Measurements from ENCODE around the gene VMAC.

The VMAC gene

DNA sequence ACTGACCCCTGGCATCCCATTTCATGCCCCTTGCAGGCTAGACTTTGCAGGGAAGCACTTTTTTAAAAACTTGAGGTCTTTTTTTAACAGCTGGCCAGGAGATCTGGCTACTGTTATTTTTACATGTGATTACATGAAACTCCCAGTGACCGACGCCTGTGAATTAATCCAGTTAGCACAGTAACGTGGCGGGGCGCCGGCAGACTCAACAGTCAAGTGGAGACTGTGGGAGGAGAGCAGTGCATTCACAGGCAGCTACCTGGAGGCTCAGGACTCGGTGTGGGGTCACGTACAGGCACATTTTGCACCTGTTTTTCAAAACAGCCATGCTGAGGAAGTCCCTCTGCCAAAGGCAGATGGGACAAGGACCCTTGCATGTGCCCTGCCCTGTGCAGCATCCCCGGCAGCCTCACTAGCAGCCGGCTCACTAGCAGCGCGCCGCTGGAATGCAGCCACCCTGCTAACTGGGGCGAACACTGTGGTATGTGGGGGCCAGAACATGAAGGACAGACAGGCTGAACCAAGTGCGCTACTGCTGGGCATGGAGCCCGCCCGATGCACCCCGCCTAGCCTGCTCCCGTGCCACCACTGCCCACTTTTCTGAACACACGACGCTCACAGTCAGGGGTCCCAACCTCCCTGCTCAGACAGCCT, 28.1 kb downstream of the VMAC start:
- no peak for DNase-seq

- DNase-seq = no peak
Observed at GRCh38 chr19:5933391-5934068, 28.9 kb downstream of the VMAC start.

DNA sequence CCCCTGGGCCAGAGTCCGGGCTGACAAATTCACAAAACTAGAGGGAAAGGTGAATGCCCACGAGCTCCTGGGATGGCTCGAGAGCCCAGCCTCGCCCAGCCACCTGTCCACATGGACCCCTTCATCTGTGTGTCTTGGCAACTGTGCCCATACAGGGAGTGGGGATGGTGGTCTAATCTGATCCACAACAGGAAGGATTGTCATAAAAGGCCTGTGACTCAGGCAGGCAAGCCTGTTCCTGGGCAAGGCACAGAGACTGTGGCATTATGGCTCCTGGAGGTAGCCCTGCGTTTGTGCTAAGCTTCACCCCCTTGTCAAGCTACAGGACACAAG, 29.4 kb downstream of the VMAC start:
- no peak for DNase-seq

GRCh38 chr19:5934774-5935472, 30.3 kb downstream of the VMAC start:
- DNase-seq = no peak

DNA sequence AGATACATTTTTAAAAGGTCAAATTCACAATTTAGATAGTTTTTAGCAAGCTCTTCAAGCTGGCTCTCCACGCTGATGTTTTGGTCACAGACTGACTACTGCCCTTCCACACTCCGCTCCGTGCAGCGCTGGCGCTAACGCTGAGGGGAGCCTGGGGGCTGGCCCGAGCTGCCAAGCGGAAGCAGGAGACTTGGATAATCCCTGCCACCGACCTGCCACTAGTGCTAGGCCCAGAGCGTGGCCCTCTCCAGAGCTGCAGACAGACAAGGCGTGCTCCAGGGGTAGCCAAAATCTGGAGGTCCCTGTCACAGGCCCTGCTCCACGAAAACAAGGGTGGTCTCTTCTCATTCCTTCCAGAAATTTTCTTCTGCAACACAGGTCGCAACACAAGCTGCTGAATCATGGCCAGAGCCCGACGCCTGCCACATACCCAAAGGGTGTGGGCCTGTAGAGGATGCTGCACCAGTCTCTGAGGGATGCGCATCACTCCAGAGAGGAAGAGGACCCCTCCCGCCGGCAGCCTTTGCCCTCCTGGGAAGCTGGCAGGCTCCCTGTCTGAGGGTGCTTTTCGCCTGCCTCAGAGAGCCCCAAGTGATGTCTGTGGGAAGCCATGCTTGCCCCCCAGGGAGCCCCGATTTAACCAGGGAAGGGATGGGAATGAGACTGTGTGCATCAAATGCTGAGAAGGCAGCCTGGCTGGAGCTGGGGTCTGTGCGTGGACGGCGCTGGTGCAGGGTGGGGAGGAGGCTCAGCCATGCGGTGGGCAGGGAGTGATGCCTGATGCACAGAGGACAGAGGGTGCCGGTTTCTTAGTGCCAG, 31.0 kb downstream of the VMAC start:
- no peak for DNase-seq

- DNase-seq = no peak
Observed at GRCh38 chr19:5936292-5936592, 31.6 kb downstream of the VMAC start.

- DNase-seq = no peak
Observed at GRCh38 chr19:5937550-5937949, 32.9 kb downstream of the VMAC start.

DNA sequence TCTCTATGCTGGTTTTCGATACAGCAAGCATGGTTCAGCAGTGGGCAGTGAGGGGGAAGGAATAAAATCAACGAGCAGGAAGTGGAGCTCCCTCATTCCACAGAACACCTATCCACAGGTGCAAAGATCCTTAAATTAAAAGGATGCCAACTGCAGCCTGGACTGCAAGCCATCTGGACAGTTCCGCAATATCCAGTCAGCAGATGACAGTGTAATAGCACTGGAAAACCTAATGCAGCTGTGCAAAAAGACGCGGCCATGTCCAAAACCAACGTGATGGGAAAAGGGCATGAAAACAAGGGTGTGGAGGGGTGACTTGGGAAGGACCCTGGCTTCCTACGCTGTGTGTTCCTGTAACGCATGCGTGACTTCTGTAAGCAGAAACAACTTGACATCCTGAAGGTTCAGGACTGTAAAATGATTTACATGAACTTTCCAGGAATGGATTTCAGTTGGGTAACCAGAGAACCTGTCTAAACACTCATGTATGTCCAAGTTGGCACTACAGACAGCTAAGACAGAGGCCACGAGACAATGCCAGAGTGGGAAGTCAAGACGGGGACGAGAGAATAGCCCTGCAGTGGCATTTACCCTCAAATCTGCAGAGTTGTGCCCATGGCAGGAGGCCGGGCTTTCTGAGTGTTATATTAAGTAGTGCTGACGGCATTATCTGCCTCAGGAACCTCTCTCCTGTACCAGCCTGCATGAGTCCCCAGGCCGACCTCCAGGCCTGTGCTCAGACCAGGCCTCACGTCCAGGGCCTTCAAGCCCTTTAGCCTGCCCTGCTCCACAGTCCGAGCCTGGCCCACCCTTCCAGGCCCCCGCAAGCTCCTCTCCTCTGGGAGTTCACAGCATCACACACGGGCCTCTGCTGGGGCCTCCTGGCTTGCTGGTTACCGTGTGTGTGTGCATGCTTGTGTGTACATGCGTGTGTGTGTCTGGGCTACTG, 35.9 kb downstream of the VMAC start:
- no peak for DNase-seq

DNA sequence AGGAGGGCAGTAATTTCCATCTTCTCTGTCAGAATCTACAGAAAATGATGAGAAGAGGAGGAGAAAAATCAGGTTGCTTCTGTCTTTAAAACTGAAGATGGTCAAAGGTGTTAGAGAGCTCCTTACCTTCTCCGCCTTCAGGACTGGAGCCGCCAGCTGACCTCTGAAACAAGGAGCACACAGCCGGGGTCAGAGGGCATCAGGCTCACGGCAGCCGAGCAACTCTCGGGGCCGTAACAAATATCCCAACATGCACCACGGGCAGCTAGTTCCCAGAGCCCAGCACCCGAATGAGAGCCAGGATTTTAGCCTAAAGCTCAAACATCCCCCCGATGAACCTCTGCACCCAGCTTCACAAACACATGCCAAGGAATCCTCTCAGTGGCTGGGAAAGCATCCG, 37.0 kb downstream of the VMAC start:
- DNase-seq = no peak

DNA sequence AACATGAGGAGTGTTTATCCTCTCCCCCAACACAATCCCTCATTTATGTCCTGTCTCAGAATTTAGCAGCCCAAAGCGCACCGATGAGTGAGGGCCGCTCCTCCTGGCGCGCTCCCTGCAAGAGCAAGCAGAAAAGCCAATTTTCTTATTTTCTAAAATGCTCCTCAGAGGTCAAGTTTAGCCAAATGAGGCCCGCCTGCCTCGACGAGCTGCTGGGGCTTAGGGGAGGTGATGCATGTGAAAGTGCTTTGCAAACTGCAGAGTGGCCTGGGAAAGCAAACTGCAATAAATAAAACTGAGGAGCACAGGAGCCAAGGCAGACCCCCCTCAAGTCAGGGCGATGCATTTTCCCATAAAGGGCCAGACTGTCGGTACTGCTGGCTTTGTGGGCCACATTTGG, 38.4 kb downstream of the VMAC start:
- no peak for DNase-seq

- DNase-seq = no peak
Observed at GRCh38 chr19:5943623-5944022, 39.0 kb downstream of the VMAC start.

DNA sequence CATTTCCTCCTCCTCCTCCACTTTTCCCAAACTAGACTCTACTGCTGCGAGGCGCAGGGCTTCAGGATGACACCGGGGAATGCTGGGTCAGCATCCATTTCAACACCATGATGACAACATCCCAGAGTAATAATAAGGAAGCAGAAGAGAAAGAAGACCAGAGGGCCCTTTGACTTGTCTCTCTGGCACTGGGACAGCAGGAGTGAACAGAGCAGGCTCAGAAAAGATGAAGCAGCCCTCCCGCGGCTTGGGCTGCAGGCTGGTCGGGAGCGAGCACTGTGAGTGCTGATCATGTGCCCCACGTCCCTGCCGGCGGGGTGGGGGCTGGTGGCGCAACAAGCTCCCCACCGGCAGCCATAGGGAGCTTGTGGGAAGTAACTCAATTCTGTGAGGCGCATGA, 42.8 kb downstream of the VMAC start:
- DNase-seq = peak in 1 of 2 donors; percentile 50

DNA sequence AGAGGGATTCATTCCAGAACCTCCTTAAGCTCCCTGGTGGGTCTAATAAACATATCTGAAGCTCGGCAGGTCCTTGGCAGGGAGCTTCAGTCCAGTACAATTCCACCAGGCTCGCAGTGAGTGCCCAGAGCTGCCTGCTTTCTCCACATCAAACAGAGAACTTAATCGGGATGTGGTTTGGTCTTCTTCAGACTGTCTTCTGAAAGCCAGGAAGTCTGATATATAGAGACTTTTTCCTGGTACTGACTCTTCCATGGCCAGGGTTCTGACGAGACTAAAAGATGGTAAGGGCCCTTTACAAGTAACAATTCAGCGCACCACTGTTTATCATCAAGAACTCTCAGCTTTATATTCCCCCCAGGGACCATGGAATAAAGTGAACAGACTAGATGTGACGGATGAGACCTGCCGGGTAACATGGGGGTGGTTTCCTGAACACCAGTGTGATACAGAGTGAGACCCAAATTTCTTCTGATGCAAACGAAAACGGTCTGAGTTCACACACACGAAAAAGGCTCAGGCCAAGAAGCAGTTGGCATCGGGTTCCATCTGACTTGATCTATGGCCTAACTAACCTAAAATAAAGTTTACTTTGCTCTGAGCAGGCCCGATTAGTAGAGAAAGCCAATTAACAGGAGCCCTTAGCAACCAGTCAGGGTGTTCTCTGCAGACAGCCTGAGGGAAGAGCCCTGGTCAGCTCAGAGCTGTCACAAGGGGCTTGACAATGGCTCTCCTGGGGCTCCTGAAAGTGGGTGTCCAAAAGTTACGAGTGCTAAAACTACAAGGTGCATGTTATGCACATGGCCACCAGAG, 44.3 kb downstream of the VMAC start:
- DNase-seq = peak in 1 of 2 donors; percentile 17

- DNase-seq = peak in 1 of 2 donors; percentile 31
Observed at GRCh38 chr19:5949792-5950305, 45.2 kb downstream of the VMAC start.

DNA sequence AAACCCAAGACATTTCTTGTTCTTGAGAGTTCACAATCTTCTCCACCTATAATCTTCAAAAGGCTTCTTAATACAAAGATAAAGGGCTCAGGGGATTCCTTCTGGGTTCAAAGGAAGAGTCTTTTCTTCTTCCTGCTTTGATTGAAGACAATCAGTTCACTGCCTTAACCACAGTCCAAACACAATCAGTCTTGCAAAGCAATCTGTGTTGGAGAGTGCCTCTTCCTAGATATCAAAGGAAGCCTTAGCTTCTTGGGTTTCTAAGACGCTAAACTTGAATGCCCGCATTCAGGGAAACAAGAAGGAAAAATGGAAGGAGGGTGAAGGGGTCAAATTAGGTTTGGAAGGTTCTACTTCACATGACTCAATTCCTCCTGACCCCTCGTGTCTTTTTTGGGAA, 46.1 kb downstream of the VMAC start:
- peak in 1 of 2 donors; percentile 24 for DNase-seq

DNA sequence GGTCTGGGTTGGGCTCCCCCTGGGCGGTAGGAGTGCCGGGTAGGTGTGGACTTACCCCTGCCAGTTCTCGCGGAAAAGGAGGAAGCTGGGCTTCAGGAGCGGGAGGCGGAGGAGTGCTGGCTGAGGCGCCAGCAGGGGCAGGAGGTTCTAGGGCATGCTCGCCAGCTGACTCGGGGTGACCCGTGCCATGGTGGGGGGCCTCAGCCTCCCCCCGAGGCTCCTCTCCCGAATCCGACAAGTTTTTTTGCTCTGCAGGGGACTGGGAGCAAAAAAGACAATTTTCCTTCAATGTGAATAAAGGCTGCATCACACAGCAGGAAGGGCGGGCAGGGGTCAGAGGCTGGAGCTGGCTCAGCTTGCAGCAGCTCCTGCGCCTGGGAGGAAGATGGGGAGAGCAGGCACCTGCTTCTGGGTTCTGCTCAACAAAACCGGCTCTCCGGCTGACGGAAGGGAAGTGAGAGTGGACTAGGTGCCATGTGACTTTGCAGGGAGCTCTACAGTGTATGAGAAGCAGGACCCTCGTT, 46.7 kb downstream of the VMAC start:
- peak in 1 of 2 donors; percentile 30 for DNase-seq

DNA sequence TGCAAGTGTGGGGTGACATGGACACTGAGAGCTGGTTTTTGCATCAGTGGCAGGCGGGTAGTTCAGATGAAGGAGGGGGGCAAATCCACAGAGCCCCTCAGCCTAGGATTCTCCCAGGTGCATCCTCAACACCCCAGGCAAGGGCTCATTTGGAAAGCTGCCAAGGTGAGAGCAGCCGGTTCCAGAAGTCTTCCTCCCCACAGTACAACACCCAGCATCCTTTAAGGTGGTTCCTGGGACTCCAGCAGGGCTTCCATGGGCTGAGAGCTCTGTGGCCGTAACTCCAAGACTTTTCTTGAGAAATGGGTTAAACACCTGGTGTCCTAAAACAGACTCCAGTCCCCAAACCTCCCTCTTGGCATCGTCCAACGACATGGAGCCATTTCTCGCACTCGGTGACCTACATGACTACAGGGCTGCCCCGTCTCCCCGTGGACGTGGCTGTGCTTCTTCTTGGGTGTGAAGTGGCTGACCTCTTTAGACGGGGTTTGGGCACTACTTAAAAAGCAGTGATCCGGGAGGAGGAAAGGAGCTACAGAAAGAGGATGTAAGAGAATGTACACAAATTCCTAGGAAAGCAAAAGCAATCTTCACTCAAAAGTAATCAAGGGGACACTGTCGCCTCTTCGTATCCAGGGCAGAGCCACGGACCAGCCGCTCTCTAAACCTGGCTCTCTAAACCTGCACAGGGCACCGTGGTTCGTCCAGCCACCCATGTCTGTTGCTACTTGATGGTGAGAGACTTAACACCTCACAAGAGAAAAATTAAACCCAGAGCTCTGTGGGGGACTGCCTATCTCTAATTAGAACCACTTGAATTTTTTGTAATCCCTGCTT, 47.7 kb downstream of the VMAC start:
- DNase-seq = no peak

- no peak for DNase-seq
Observed at GRCh38 chr19:5953030-5953589, 48.4 kb downstream of the VMAC start.

- peak in 1 of 2 donors; percentile 29 for DNase-seq
Observed at GRCh38 chr19:5953680-5954213, 49.1 kb downstream of the VMAC start.

Data from CD4-positive, alpha-beta T cell treated with Interleukin-1 beta for 1 hour (primary cell).